Endometrial microvascular endothelial cells (primary cell): ENCODE results near the gene VTI1A. TPM values are rescaled to one million over a fixed set of nuclear protein-coding genes. Genes with fewer than 3 reads are reported as not detected.
"Not testable (repeated sequence)": the region's sequence is repeated elsewhere in the genome, so short reads cannot be mapped to it uniquely, and the experiment has no call there.

Experiments used
- in situ Hi-C: cut with HindIII; loops from 2 replicates; pipeline ENCODE4 v1.10.0; 2017; ENCODE audit warnings: low sequenced_read_pairs, low pct_unique_long_range_greater_than_20kb; ENCODE audit errors: inconsistent ontology term
- total RNA-seq: library from RNA; depleted of rRNA; stranded (reverse); fragments of >200 nt; gene quantifications from one replicate; pipeline ENCODE4 v1.2.3, GENCODE V29; 2015; ENCODE audit errors: inconsistent ontology term

VTI1A gene
- total RNA-seq, 1 donor from 2014 or later: 40.9 TPM

DNA sequence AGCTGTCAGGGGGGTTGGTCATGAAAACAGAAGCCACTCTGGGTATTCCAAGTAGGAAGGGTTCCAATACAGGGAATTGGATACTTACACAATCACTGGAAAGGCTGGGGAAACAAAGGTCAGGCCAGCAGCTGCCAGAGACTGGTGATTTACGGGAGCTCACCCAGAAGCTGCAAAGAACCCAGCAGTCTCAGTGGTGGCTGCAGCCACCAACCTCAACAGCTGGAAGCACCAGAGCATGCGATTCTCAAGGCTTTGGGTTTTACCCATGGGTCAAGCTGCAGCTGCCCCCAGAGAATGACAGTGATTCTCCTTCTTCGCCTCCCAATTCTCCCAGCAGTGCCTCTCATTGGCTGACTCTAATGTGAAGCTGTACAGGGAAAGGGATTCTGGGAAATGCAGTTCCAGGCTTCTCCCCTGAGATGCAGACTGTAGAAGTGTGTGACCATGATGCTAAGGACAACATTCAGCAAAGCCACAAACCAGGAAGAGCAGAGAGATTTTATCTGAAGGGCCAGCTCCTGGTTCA is 395.9 kb downstream of the VTI1A start:
- in situ Hi-C loops: no loop called here

DNA sequence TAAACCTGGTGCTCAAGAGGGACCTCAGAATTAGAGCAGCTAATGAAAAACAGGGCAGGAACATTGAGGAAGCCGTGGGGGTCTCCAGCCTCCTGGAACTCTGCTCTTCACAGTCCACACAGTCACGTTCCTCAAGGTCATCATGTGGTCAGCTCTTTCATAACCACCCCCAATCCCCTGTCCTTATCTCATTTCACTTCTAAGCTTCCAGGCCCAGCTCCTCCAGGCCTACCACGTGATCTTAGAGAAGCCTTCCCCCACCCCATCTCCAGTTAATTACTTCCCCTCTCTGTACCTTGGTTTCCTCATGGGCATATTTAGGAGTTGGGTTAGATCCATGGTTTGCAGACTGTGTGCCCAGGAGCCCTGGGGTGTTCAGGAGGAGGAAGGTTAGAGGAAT is 396.6 kb downstream of the VTI1A start:
- in situ Hi-C loops: no loop called here

- in situ Hi-C loops: no loop called here
Measured at GRCh38 chr10:112844681-112845544, 397.9 kb downstream of the VTI1A start.

DNA sequence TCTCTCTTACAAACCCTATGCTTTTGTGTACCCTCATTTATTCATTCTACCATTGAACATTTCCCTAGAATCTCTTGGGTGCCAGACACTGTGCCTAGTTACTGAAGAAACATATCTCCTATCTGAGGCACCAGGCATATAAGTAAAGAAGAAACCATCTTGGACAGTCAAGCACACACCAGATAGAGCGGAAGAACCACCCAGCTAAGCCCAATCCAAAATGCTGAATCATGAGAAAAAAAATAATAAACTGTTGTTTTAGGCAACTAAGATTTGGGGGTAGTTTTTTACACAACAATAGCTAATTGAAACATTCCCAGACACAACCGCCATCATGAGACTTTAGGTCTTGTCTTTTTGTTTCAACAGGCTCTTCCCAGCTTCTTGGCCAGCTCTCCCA is 400.8 kb downstream of the VTI1A start:
- in situ Hi-C loops: no loop called here

GRCh38 chr10:112848228-112848627 is 401.2 kb downstream of the VTI1A start:
- in situ Hi-C loops: no loop called here

DNA sequence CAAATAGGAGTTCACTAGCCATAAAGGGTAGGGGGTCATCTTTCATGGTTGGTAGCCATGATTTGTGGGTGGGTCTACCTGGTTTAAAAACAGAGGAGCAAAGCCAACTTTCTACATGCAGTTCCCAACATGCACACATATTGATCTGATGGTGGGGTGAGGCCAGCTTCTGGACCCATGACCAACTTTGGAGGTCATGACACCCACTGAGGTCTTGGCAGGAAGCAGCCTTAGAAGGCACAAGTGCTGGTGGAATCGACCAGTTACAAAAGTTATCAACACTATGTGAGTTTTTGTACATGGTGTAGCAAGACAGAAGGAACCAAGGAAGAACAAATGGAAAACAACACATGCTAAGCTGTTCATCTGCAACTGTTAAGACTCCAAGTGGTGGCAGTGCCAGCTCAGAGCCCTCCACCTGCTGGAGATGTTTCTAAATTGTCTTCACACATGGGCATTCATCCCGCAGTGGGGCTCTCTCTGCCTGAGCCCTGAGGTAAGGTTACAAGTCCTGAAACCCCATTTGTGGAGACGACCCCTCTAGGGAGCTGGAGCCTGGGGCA is 401.9 kb downstream of the VTI1A start:
- in situ Hi-C loops: no loop called here

GRCh38 chr10:112849546-112849945 is 402.5 kb downstream of the VTI1A start:
- in situ Hi-C loops: no loop called here

- in situ Hi-C loops: no loop called here
Measured at GRCh38 chr10:112851181-112851580, 404.2 kb downstream of the VTI1A start.

GRCh38 chr10:112851588-112852211 is 404.7 kb downstream of the VTI1A start:
- in situ Hi-C loops: no loop called here

- in situ Hi-C loops: no loop called here
Measured at GRCh38 chr10:112852306-112852705, 405.3 kb downstream of the VTI1A start.

- in situ Hi-C loops: no loop called here
Measured at GRCh38 chr10:112855134-112855533, 408.1 kb downstream of the VTI1A start.

DNA sequence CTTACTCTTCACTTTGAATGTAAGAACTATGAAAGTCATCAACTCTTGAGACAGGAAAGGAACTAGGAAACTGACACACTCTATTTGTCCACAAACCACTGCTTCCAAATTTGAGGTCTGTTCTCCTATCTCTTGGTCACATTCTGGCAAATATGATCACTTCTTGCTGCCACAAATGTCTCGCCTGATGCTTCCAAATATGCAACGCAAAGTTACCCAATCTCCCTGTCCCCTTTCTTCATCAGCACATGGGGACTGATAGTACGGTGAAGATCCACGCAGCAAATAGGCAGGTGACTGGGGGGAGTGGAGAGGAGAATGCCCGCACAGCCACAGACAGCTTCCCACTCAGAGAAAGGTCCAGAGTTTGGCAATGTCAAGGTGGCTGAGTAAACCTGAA is 410.5 kb downstream of the VTI1A start:
- in situ Hi-C loops: no loop called here

GRCh38 chr10:112858986-112859651 is 412.1 kb downstream of the VTI1A start:
- in situ Hi-C loops: no loop called here

GRCh38 chr10:112859793-112860192 is 412.8 kb downstream of the VTI1A start:
- in situ Hi-C loops: no loop called here

DNA sequence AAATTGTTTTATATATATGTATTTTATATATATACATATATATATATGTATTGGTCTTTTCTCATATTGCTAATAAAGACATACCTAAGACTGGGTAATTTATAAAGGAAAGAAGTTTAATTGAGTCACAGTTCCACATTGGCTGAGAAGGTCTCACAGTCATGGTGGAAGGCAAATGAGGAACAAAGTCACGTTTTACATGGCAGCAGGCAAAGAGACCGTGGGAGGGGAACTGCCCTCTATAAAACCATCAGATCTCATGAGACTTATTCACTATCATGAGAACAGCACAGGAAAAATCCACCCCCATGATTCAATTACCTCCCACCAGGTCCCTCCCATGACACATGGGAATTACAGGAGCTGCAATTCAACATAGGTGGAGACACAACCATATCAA is 416.4 kb downstream of the VTI1A start:
- in situ Hi-C loops: not testable (repeated sequence)

Other genes starting within 250 kb of the VTI1A start
- gene TECTB, start 163.8 kb upstream of the VTI1A start, total RNA-seq: not detected
- gene ACSL5, start 73.1 kb upstream of the VTI1A start, total RNA-seq: 89.1 TPM
- 39.9 TPM for gene ZDHHC6, start 301 bp upstream of the VTI1A start, total RNA-seq